Pancreas (tissue), 10 donors: Measurements from ENCODE around the gene ZACN. TPM values are rescaled to one million over a fixed set of nuclear protein-coding genes. Genes with fewer than 3 reads are reported as not detected.

Experiments
- ATAC-seq, 4 donors: fragments of 200-7000 bp; cut with Tn5 transposase; one replicate each; pipeline versions ENCODE4 v1.8.0 to v1.9.1; 2020; ENCODE audit warnings: mild to moderate bottlenecking in 4 of 4, moderate library complexity in 4 of 4
- DNase-seq, 6 donors: peaks; one replicate each; pipeline ENCODE4 v3.0.0-alpha.2; 2020
- FAIRE-seq: peaks from 2 replicates; lab custom pipeline; 2012; peaks lifted over from hg19 to GRCh38; lab: Jason Lieb, UNC
- H3K27ac ChIP-seq, 4 donors: fragments of 200-600 bp; sonication (generic); 1 replicate in 3 of 4; 2 replicates in 1 of 4; pipeline versions ENCODE4 v1.5.0 to v1.8.0; 2020
- H3K27me3 ChIP-seq, 4 donors: fragments of 200-600 bp; one replicate each; pipeline ENCODE4 v1.8.0; 2021
- H3K36me3 ChIP-seq, 3 donors: fragments of 200-600 bp; sonication (generic) in 1 of 3; one replicate each; pipeline versions ENCODE4 v1.5.0 to v1.8.0; 2020 to 2021
- H3K4me1 ChIP-seq, 3 donors: fragments of 200-600 bp; one replicate each; pipeline ENCODE4 v1.8.0; 2021
- H3K4me3 ChIP-seq, 4 donors: fragments of 200-600 bp; sonication (generic) in 2 of 4; one replicate each; pipeline versions ENCODE4 v1.5.0 to v1.8.0; 2020 to 2021
- H3K9me3 ChIP-seq, 4 donors: fragments of 200-600 bp; one replicate each; pipeline ENCODE4 v1.8.0; 2021
- CTCF ChIP-seq, 4 donors: fragments of 200-600 bp; sonication (generic) in 3 of 4; IDR thresholded peaks; one replicate each; pipeline versions ENCODE4 v1.5.0 to v1.8.0; 2021; ENCODE audit warnings: antibody characterized with exemption in 4 of 4
- WGBS, 2 donors: extraction: QIAGEN DNeasy Blood & Tissue Kit; methylation state at CpG; one replicate each; pipeline ENCODE4 v1.1.7; 2013; 5-methylcytosine and 5-hydroxymethylcytosine counted together
- intact Hi-C, 3 donors: fragments of 100-400 bp; cut with DNase I; formaldehyde crosslinking; loops; one replicate each; pipeline versions ENCODE4 v1.11.1 to v1.14.2; 2022
- polyA plus RNA-seq, 2 donors: library from polyadenylated mRNA; stranded (reverse); fragments of 200-250 nt; gene quantifications; one replicate each; pipeline ENCODE4 v1.2.3, GENCODE V29; 2013
- total RNA-seq, 6 donors: library from RNA; stranded (reverse); fragmentation: NEBNext Ultra II Directional in 4 of 6; extraction: Animal tissue kit (Norgen Biotek cat#: 25700) in 4 of 6; gene quantifications; one replicate each; pipeline versions ENCODE4 v1.2.1 to v1.2.4, GENCODE V29; 2021 to 2023
- donor health status: healthy with polysubstance abuse.
- donor health status: DM: no; HTN: no; CAD: no; lungs with moderate emphysema.
- donor health status: DM: no; HTN: no; CAD: no.
- donor health status: control.
- donor health status: control.
- donor health status: Bipolar disorder and iron deficiency.
- donor health status: DM: yes; HTN: yes; CAD: no.
- donor health status: DM: no; HTN: no; CAD: no.
- donor health status: DM: no; HTN: no; CAD: no.
- donor health status: DM: yes; HTN: yes; CAD: no.

ZACN gene
- total and polyA plus RNA-seq, 8 donors: 0.06 to 4.2 (median 3.4) TPM; not detected in 5

- 92% methylated on average over 3 of the region's 3 CpGs for WGBS, 2 donors
Observed at GRCh38 chr17:76049239-76049638, 29.7 kb upstream of the ZACN start.

GRCh38 chr17:76049836-76050537 is 29.0 kb upstream of the ZACN start:
- Histone ChIP-seq H3K4me1 (peaks cover 0 to 7% (median 0%) of the 10 kb centered on the region in 3 donors), H3K9me3 (no peaks in the 10 kb centered on the region), H3K4me3 (no peak overlapping the region), H3K36me3 (peaks cover 4 to 68% (median 31%) of the 10 kb centered on the region in 3 donors), H3K27me3 (no peaks in the 10 kb centered on the region), H3K27ac (peak overlapping the region in 1 of 4 donors; percentile 18)
- 90 to 95% methylated on average over 15 of the region's 15 CpGs for WGBS, 2 donors
- DNase-seq: no peak
- intact Hi-C loops: no loop called here
- no peak for ATAC-seq
- no peak for FAIRE-seq
- no peak for TF ChIP-seq CTCF (IDR thresholded peaks at IDR 0.05)

More at GRCh38 chr17:76049239-76049638, 29.7 kb upstream of the ZACN start:
- Histone ChIP-seq H3K4me3 (no peak overlapping the region), H3K27me3 (no peaks in the 10 kb centered on the region), H3K9me3 (no peaks in the 10 kb centered on the region), H3K36me3 (peaks cover 4 to 70% (median 38%) of the 10 kb centered on the region in 3 donors), H3K4me1 (peaks cover 0 to 7% (median 0%) of the 10 kb centered on the region in 3 donors), H3K27ac (no peak overlapping the region)
- no peak for ATAC-seq
- intact Hi-C loops: no loop called here
- DNase-seq: no peak
- no peak for FAIRE-seq
- TF ChIP-seq CTCF (IDR thresholded peaks at IDR 0.05): no peak

GRCh38 chr17:76050538-76051467 is 28.2 kb upstream of the ZACN start:
- 67 to 70% methylated on average over 11 of the region's 11 CpGs for WGBS, 2 donors
- intact Hi-C loops: no loop called here
- Histone ChIP-seq H3K36me3 (peaks cover 2 to 68% (median 30%) of the 10 kb centered on the region in 3 donors), H3K4me1 (peaks cover 0 to 7% (median 0%) of the 10 kb centered on the region in 3 donors), H3K4me3 (no peak overlapping the region), H3K27me3 (no peaks in the 10 kb centered on the region), H3K27ac (peak overlapping the region in 3 of 4 donors; percentile 7 to 57 (median 18)), H3K9me3 (no peaks in the 10 kb centered on the region)
- FAIRE-seq (no peak), DNase-seq (no peak), ATAC-seq (peak in 3 of 4 donors; percentile 45 to 54 (median 47))
- no peak for TF ChIP-seq CTCF (IDR thresholded peaks at IDR 0.05)

- Histone ChIP-seq H3K36me3 (peaks cover 0 to 66% (median 25%) of the 10 kb centered on the region in 3 donors), H3K27ac (peak overlapping the region in 3 of 4 donors; percentile 7 to 57 (median 18)), H3K4me1 (peaks cover 0 to 7% (median 0%) of the 10 kb centered on the region in 3 donors), H3K4me3 (no peak overlapping the region), H3K27me3 (no peaks in the 10 kb centered on the region), H3K9me3 (no peaks in the 10 kb centered on the region)
- no peak for TF ChIP-seq CTCF (IDR thresholded peaks at IDR 0.05)
- ATAC-seq: no peak
- no peak for FAIRE-seq
- DNase-seq: no peak
- intact Hi-C loops: no loop called here
- WGBS, 2 donors: 52 to 61% methylated on average over 6 of the region's 6 CpGs
Observed at GRCh38 chr17:76051561-76051960, 27.4 kb upstream of the ZACN start.
